OCI-M1 (cell line): Measurements from ENCODE around the gene POLR1E.
"Not testable (repeated sequence)": the region's sequence is repeated elsewhere in the genome, so short reads cannot be mapped to it uniquely, and the experiment has no call there.

ENCODE experiments used
- DNase-seq: peaks from one replicate; lab custom pipeline; 2025; lab: John Stamatoyannopoulos, UW

Gene POLR1E

DNA sequence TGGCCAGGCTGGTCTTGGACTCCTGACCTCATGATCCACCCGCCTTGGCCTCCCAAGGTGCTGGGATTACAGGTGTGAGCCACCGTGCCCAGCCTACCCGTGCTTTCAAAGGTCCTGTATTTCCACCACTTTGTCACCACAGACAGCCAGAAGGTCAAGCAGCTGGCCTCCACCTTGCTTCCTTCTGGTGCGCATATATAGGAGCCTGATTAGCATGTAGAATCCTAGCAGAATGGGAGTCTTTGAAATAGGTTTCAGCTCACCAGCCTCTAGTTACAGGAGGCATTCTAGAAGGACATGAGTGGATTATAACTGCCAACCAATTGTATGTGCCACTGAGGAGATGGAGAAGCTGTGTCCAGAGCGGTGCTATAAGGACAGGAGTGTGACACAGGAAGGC is 18.9 kb downstream of the POLR1E start:
- no peak for DNase-seq

DNA sequence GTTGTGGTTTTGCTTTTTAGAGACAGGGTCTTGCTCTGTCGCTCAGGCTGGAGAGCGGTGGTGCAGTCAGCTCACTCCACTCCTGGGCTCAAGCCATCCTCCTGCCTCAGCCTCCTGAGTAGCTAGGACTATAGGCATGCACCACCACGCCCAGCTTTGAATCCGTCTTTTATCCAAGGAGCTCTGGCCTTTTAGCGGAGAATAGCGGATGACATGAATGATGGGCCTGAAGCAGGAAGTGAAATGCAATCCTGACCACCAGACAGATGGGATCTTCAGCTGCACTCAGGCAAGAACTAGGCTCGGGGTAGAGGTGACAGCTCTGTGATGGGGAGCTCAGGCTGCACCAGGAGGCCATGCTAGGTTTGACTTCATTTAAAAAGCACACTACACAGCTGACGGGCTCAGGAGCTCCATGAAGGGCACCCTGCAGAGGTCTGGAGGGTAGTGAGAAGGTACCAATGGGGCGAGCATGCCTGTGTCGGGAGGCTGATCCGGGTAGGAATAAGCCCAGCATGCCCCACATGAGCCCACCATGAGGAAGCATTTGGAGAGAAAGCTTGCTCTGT is 21.9 kb downstream of the POLR1E start:
- no peak for DNase-seq

DNA sequence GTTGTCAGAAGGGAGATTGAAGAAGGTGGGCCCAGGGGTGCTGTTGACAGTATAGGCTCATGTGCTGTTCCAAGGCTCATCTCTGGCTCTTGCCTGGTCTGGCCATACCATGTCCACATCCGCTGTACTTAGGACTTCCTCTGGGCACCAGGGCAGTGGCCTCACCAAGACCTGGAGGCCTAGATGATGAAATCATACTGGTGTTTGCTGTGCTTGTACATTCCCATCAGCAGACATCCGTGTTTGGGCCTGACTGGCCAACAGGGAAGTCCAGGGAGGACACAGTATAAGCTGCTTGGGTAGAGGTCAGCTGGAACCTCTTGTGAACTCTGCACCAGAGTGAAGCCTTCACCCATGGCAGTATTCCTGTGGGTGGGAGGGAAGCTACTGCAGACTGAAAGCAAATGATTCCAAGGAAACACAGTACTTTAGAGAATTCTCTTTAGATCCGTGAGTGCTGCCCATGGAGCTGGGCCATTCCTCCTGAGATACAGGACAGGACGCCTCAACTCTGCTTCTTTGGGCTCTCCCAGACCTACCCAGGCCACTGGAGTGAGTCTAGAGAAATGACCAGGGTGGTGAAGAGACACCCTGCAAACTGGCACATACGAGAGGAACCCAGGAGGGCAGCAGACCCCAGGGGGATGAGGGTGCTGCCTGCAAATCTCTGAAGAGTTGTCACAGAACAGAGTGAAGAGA is 22.5 kb downstream of the POLR1E start:
- no peak for DNase-seq

DNA sequence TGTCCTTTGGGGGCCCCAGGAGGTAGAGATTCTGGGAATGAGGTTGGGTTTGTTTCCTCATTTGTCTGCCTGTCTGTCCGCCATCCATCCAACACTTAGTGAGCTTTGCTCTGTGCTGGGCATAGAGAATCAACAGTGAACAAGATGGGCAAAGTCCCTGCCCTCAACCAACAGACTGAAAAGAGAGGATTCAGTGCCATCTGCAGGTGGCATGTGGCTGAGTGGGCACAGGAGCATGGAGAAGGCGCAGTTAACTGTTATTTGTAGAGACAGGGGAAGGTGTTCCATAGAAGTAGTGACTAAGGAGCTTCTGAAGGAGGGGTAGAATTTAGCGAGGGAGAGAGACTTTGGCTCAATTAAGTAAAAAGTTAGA is 23.1 kb downstream of the POLR1E start:
- no peak for DNase-seq

DNA sequence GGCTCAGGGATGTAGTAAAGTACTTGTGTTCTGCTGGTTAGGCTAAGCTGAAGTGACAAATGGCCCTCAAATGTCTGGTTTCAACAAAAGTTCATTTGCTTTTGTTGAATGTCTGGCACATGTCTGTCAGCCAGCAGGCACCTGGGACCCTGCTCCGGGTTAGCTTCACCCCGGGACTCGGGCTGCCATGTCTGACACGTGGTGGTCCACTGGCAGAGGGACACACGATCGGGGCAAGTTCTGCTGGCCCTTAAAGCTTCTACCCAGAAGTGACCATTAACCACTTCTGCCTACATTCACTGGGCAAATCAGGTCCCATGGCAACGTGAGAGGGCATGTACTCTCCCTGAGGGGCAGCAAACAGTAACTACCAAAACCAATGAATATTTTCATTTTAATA is 23.8 kb downstream of the POLR1E start:
- DNase-seq: no peak

DNA sequence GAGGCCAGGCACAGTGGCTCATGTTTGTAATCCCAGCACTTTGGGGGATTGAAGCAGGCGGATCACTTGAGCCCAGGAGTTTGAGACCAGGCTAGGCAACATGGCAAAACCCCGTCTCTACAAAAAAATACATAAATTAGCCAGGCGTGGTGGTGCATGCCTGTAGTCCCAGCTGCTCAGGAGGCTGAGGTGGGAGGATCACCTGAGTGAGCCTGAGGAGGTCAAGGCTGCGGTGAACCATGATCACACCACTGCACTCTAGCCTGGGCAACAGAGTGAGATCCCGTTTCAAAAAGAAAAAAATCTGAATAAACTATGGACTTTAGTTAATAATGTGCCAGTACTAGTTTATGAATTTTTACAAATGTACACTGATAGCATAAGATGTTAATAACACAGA is 24.3 kb downstream of the POLR1E start:
- not testable (repeated sequence) for DNase-seq

DNA sequence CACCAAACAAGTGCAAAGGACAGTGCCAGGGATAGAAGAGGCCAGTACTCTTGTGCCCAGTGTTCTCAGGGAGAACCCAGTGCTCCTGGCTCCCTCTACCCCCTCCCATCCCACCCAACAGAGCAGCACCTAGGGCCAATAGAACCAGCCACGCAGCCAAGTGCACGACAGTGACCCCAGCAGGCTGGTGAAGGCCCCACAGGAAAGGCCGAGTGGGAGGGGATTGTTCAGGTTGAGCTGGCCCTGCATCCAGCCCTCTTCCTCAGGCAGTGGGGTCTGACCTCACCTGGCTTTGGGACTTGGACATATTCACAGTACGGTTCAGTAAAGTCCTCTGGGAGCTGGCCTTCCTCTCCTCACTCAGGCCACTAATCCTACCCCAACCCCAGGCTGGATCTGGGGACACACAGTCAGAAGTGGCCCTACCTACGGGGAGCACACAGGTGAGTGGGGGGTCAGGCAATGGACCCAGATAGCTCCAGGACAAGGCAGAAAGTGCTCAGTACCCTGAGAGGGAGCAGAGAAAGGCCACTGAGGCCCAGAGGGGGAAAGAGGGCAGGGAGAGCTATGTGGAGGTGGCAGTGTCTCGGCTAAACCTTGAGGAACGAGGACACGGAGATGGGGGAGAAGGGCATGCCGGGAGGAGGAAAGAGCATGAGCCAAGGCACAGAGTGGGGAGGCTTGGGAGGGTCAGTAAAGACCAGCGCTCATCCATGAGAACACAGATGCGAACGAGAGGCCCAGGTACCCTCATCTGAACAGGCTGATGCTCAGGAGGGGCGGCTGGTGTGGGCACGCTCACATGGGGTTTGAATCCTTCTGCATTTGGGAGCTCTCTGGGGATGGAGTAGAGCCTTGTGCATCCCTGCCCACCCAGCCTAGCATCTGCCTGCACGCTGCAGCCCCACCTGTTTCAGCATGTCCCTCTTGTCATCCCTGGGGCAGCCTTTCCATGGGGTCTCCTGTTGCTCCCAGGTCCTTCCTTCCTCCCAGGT is 25.6 kb downstream of the POLR1E start:
- DNase-seq: no peak

DNA sequence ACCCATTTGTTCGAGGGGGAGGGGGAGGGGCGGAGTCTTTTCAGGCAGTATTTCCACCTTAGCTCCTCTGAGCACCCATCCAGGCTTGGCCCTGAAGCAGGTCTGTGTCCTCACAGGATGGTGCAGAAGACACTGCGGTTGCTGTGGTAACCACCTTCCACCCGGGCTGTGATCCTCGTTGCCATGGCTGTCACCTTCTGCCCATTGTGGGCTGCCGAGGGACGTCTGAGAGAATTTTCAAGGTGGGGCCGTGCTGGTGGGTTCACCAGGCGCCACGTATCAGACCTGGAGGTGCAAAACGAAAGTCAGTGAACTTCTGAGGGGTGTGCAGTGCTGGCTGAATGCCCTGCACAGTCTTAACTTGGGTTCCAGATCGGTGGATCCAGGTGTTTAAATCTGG is 26.7 kb downstream of the POLR1E start:
- DNase-seq: no peak

DNA sequence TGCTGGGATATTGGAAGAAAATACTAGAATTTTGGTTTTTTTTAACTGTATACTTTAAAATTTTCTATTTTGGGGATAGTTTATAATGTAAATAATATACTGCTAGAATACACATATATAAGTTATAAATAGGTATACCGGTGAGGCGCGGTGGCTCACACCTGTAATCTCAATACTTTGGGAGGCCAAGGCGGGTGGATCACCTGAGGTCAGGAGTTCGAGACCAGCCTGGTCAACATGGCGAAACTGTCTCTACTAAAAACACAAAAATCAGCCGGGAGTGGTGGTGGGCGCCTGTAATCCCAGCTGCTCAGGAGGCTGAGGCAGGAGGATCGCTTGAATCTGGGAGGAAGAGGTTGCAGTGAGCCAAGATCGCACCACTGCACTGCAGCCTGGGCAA is 28.7 kb downstream of the POLR1E start:
- DNase-seq: not testable (repeated sequence)

DNA sequence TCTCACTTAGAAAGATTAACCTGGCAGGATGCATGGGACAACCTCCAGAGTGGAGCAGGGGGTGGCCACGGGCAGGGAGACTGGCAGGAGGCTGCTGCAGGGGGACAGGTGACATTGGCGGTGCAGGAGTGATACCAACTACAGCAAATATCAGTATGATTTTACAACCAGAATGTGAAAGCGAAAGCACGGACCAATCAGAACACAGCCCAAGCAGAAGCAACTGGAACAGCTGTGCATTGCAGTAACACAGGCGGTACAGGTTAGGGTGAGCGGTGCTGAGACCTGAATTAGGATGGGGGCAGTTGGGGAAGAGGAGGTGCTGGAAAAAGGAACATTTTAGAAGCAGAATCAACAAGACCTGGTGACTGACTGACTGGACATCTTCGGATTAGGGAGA is 29.3 kb downstream of the POLR1E start:
- DNase-seq: no peak

DNA sequence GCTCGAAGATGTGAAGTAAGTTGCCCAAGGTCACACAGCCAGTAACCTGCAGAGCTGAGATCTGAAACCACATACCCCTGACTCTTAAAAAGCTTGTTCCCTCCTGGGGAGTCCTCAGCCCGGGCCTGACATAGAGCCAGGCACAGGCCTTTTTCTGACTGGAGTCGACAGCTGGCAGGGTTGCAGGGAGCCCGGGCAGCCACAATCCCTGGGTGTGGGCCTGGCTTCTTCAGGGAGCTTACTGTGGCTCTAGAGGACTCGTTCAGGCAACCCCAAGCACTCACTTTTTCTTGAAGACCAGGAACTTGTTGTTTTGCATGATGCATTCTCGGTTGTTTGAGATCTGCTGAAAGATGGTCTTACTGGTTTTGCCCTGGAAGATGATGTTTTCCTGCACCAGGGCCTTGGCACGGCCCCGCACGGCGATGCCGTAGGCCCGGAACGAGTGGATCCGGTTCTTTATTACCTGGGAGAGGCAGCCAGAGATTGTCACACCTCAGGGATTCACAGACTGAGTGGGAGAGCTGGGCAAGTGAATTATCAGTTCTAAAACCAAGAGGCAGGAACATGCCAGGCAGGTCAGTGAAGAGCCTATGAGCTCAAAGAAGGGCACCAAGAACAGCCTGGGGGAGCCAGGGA is 30.0 kb downstream of the POLR1E start:
- no peak for DNase-seq

DNA sequence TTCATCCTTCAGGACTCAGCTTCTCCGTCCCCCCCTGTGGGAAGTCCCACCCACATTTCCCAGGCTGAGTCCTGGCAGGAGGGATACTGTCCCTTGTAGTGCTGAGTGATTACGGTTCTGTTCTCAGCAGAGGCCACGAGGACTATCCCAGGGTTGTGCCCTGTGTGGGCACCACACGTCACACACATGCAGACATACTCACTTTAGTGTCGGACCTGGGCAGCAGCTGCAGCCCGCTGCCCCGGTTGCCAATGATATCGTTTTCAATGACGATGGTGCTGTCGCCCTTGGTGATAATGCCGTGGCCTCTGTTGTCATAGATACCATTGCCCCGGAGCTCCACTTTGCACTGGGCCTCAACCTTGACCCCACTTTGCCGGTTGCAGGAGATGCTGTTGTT is 32.2 kb downstream of the POLR1E start:
- DNase-seq: no peak

DNA sequence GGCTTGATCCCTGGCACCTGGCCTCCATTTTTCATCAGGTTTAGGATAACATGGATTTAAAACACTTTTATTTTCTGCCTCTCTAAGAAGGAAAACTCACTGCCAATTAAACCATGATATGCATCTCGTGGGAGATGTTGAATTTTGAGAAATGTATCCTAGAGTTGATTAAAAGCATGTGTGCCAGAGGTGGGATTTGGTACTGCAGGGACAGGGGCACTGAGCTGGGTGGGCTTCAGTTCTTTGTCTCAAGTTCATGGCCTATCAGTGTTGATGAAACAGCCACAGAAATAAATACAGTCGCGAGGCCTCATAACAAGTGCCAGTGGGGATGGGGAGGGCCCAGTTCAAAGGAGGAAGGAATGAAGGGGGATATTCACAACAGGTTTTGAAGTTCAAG is 34.9 kb downstream of the POLR1E start:
- DNase-seq: no peak

DNA sequence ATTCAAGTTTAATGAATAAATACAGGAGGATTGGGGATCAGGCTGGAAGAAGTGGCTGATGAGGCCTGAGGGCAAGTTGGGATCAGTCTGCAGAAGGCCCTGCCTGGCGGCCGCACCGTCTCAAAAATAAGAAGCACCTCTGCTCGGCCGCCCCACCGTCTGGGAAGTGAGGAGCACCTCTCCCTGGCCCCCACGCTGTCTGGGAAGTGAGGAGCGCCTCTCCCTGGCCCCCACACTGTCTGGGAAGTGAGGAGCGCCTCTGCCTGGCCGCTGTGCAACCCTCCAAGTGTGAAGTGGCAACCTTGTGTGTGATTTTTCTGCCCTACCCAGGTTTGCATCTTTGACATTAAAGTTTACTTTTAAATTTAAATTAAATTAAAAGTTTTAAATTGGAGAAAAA is 35.4 kb downstream of the POLR1E start:
- no peak for DNase-seq

DNA sequence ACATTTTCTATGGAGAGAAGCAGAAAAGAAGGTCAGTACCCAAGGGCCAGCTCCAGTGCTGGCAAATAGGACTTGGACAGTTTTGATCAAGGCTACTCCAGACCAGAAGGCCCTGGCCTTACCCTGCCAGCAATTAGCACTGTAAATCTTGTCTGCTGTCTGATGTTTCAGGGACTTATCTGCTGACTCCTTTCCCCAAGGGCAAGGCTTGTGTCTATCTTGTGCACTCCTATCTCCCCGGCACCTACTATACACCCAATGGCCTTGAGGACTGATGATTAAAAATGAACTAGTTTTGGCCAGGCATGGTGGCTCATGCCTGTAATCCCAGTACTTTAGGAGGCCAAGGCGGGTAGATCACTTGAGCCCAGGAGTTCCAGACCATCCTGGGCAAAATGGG is 37.2 kb downstream of the POLR1E start:
- no peak for DNase-seq

DNA sequence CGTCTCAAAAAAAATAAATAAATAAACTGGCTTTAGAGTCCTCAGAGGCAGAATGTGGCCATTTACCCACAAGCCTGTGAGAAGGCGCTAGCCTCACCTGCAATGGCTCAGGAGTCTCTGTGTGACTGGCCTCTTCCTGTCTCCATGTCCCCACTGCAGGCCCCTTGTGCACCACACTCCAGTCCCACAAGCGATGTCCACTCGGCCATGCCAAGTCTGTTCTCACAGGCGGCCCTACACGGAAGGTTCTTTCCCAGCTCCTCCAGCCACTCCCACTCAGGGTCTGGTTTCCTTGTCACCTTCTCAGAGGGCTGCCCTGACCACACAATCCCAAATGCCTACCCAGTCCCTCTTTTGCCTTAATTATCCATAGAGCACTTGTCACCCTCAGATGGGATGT is 38.2 kb downstream of the POLR1E start:
- DNase-seq: no peak

DNA sequence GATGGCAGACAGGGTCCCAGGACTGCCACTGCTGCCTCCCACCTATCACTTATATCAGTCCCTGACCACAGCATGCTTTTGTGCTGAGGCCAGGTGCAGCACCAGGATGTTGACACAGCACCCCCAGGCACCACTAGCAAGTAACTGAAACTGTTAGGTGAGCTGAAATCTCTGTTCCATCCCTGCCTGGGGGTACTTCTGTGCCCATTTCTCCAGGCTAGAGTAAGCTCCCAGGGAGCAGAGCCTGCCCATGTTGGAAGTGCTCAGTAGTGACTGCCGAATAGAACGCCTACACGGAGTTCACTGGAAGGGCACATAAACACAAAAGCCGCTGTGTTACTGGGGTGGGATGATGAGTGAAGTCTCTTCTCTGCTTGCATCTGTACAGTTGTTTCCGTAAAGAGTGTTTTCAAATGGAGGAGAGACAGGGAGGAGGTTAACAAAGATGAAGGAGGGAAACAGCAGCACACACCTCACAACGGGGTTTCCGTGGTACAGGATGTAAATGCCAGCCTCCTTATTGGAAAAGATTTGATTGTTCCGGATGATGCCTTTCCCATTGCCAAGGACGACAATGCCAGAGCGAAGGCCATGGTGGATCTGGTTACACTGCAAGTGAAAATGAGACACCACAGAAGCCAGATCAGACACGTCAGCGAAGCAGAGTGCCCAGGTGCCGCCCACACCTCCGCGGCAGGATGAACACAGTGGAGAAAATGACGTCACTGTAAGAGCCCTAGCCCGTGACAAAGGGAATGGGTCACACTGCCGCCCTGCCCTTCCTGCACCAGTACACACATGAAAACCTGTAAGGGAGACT is 43.1 kb downstream of the POLR1E start:
- no peak for DNase-seq

DNA sequence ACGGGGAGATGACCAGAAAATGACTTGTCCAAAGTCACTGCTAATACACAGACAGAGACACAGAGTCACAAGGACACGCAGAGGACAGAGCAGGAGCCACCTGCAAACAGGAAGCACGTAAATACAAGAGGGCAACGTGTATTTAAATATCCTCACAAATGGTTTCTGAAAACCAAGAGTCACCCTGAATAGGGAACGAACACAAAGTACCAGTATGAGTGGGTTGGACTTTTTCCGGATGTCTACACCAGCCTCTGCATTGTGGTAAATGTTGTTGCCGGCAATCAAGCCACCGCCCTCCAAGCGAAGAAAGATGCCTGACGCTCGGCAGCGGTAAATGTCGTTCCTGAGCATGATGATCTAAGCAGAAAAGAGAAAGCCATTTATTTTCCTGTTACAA is 46.0 kb downstream of the POLR1E start:
- DNase-seq: no peak

DNA sequence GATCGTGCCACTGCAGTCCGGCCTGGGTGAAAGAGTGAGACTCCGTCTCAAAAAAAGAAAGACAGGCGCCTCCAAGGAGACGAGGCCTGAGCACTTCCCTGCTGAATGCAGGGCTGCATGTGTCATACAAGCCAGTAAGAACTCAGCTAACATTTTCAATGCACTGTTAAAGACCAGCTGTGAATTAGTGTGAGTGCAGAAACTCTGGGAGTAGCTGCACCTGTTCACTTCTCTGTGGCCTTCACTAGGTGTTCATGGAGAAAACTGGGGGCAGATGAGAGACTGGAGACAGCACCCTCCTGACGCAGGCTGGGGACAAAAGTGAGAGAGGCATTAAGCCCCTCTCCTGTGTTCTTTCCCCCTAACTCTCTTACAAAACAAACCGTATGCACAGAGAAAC is 48.7 kb downstream of the POLR1E start:
- no peak for DNase-seq

DNA sequence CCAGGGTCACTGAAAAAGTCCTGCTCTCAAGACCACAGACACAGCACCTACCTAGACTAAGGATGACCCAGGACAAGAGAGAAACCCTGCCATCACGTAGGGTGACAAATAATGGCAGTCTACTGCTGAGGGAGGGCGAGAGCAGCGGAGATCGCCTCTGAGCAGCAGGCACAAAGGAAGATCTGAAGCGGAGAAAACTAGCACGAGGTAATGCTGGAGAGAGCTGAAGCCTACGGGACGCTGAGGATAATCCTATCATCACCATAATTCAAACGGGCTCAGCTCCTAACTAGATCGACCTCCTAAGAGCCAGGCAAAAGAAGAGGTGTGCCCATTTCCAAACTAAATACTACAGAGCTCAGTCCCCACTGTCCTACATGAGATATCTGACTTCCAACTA is 49.2 kb downstream of the POLR1E start:
- no peak for DNase-seq

DNA sequence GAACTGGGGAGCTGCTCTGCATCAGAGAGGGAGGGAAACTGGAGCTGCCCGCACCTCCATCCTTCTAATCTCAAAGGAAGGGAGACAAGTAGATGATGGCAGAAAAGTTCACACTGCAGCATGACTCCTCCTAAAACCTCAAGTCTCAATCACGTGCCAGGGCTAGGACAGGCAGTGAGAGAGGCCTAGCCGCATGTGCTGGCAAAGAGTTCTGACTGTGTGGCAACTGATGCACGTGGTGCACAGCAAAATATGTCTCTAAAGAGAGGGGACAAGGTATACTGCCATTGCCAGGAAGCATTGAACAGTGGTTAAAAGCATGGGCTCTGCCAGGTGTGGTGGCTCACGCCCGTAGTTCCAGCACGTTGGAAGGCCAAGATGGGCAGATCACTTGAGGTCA is 52.4 kb downstream of the POLR1E start:
- no peak for DNase-seq

DNA sequence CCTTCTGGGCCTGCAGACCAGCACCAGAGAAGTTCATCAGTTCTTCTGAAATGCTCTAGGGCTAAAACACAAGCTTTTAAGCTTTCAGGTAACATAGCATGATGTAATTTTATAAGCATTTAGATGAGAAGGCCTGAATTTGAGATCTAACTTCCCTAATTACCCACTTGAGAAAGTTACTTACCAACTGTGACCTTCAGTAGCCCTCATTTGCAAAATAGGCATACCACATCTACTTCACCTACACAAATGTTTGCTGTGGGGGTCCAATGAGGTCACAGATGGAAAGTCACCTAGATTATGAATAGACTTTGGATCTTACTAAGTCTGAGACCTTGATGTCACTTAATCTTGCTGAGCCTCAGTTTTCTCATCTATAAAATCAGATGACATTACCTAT is 53.9 kb downstream of the POLR1E start:
- DNase-seq: no peak
